CD4-positive, alpha-beta T cell treated with Interleukin-21 for 1 hour (primary cell): Measurements from ENCODE around the gene PRDM1.

ENCODE experiments used
- DNase-seq: peaks from one replicate; pipeline ENCODE4 v3.0.0-alpha.2; 2020

PRDM1 gene

DNA sequence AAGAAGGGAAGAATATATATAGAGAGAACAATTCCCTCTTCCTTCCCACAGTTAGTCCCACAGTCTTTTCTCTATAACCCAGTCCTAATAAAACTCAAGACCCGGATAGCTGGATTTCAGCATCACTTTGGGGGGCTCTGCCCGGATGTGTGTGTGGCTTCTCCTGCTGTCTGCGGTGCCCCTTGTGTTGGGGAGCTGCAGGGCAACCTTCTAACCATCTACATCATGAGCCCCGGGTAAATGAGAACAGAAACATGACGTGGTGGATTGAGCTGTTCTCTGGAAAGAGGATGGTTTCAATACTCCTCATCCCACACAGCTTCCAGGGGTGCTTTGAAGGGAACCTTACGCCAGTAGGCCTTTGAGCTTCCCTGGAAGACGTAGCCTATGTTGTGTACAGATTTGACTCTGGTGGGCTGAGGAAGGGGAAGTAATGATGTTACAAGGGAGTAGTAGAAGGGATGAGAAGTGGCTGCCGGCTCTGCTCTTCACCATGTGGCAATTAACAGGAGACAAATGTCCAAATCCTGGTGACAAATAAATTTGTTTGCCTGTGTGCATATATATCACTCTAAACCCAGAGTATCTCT lies 13.5 kb upstream of the PRDM1 start:
- DNase-seq: no peak

DNA sequence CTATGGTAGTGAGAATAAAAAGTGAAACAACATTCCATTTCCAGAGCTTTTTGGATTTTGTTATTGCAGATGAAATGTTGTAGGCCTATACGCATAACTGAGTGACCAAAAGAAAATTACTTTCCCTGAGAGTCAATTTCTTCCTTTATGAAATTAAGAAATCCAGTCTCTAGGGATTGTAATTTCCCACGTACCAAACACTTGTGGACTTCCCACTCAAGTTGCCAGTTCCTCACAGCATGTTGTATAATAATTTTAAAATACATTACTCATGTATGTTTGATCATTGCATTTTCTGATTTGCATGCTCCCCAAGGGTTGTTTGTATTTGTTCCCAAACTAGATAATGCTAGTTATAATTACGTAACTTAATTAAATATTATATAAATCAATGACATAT lies 12.0 kb upstream of the PRDM1 start:
- DNase-seq: no peak

DNA sequence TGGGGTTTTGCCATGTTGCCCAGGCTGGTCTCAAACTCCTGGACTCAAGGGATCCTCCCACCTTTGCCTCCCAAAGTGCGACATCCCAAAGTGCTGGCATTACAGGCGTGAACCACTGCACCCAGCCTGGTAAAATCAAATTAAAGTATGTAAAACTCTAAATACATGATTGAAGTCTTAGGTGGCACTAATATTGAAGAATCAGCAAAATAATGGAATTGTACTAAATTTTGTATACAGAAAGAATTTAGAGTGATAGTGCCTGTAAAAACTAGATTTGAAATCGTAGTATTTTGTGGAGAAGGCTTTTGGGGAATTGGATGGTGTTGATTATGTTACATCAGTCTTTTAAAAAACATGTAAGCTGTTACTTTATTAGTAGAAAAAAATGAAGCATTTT lies 10.0 kb upstream of the PRDM1 start:
- no peak for DNase-seq

DNA sequence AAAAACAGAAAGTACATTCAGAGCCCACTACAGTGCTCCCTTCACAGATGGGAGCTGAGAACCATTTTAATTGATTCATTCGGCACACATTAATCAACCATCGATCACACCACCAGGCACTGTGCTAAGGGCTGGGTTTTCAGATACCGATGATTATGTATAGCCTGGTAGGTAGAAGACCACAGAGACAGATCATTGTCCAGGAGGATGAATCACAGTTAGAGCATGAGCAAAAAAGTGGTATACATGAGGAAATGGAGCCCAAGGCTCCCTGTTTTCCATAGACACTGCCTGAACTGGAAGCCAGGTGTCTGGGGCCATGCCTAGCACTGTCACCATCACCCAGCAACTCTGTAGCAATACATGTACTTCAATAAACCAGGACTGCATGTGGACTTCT lies 9.0 kb upstream of the PRDM1 start:
- no peak for DNase-seq

- no peak for DNase-seq
Measured at GRCh38 chr6:106077881-106078280, 8.3 kb upstream of the PRDM1 start.

DNA sequence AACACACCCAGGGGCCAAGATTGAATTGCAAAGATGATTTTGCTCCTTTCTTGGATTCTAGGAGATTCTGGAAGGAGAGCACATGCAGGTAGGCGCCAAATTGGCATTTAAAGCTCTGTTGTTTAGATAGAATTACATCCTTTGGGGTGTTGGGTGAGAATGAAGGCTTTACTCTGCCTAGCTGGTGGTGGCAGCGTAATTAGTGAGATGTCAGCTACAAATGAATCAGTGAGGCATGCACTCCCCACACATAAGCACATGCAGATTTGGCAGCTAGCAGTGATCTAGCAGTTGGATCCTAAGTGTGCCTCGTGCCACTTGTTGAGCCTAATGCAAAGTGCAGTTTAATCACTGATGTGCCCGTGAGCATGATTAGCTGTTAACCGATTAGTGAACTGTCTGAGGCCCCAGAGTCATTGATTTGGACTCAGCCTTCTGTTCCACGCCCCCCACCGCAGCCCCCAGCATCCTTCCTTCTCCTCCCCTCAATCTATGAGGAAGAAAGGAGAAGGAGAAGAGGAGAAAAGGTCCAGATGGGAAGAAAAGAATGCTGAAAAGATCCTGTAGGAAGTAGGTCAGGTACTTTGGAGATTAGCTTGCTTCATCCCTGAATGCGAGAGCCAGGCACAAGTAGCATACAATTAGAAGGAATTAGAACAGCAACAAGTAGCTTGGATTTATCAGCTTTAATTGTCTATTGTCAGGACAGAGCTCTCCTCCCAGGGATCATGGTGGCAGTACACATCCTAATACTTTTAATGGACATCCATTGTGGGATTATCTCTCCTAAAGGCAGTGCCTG lies 6.0 kb upstream of the PRDM1 start:
- no peak for DNase-seq

- no peak for DNase-seq
Measured at GRCh38 chr6:106080763-106081095, 5.4 kb upstream of the PRDM1 start.

GRCh38 chr6:106081715-106082114 lies 4.4 kb upstream of the PRDM1 start:
- no peak for DNase-seq

DNA sequence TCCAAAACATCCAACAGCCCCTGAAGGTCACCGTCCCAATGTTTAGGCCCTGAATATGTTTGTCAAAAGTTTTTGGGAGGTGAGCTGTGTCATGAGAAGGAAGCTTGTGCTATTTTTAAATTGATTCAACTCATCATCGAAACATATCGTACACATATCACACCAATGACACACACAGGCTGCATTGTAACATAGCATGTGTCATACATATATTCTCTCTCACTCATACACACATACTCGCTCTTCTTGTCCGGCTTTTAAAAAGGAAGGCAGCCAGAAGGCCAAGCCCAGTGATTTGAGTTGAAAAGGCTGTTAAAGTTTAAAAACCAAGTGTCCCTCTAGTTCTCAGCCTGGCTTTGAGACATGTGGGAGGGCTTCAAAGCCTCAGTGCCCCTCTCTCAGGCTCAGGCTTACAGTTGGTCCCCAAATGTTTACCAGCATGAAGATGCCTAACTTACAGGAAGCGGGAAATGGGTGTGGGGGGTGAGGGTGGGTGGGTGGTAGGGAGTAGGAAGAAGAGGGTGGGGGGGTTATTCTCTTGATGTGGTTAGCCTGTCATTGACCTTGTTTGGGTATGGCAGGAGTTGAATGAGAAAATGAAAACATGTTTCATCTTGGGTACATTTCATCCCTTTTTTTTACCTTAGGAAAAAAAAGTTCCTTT lies 3.3 kb upstream of the PRDM1 start:
- DNase-seq: no peak

DNA sequence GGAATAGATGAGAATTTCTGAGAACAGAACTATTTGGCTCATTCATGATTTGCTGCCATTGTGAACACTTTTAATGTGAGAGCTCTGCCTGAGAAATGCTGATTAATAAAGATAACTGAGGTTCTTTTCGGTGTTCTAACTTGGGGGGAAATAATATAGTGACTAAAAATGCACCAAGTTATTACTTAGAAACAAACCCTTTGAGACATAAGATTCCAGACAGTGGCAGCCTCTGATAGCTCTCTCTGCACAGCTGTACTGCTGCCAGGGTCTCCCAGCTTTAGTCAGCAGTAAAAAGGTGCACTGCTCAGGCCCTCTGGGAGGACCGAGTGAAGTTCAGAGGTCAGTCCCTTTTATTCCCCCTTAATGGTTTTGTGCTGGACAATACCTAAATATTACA lies 2.5 kb upstream of the PRDM1 start:
- DNase-seq: no peak

DNA sequence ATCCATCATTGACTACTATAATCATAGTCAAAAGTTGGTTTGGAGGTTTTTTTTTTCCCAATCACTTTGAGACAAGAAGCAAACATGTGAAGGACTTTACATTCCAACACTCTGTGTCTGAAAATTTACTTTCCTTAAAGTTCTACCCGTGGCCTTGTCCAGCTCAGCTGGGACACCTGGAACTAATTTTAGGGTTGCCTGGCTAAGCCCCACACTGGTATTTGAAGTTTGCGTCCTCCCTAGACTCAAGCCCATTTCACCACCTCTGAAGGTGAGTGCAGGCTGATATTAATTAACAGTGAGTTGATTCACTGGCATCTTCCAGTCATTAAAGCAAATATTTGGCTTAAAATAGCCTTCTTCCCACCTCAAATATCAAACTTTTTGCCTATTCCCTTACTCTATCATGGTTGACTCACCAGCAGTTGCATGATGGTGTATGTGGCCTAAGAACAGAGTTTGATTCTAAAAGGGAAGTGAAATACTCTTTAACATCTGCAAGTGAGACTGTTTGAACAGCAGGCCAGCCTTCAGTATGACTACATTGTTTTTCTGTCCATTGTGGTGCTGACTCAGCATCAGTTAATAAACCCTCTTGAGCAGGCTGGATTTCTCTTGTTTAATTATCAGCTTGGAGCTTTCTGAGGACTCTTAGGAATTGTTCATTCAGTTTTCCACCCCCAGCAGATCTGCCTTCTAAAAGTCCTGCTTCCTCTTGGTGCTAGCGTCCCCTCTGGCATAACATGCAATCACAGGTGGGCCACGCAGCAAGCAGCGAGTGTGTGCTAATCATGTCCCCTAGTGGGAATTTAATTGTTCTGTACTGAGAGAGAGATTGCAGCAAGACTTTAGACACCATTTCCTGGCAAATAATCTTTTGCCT lies 1.8 kb upstream of the PRDM1 start:
- no peak for DNase-seq

- DNase-seq: no peak
Measured at GRCh38 chr6:106084989-106085691, 996 bp upstream of the PRDM1 start.

GRCh38 chr6:106085692-106085983 lies 498 bp upstream of the PRDM1 start:
- DNase-seq: no peak

GRCh38 chr6:106086814-106087175 lies 659 bp downstream of the PRDM1 start:
- DNase-seq: no peak

DNA sequence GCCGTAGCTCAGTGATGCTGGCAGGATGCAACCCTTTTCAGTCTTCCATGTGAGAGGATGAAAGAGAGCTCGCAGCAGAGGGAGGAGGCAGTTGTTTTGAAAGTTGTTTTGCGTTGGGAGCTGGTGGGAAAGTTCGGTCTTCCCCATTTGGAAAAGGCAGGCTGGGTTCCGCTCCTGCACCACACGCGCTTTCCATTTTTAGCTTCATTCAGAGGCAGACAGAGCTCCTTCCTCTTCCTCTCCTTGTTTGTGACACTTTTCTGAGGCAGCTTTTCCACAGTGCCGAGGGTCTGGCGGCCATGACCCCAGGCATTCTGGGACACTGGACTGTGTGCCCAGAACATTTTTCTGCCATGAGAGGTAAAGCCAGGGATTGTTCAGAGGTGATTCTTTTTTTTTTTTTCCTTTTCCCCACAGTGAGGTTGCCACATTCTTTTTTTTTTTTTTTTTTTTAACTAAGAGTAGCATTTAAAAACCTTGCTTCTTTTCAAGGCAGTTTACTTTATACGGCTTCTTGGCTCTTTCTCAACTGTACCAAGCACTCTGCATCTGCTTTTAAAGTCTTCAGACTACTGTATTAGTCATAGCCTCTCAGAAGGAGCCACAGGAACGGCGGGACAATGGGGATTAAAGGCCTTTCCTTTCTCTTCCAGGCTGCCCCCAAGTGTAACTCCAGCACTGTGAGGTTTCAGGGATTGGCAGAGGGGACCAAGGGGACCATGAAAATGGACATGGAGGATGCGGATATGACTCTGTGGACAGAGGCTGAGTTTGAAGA lies 1.6 kb downstream of the PRDM1 start:
- DNase-seq: no peak

- DNase-seq: peak; percentile 58
Measured at GRCh38 chr6:106090001-106090400, 3.9 kb downstream of the PRDM1 start.

- no peak for DNase-seq
Measured at GRCh38 chr6:106092279-106092678, 6.1 kb downstream of the PRDM1 start.

DNA sequence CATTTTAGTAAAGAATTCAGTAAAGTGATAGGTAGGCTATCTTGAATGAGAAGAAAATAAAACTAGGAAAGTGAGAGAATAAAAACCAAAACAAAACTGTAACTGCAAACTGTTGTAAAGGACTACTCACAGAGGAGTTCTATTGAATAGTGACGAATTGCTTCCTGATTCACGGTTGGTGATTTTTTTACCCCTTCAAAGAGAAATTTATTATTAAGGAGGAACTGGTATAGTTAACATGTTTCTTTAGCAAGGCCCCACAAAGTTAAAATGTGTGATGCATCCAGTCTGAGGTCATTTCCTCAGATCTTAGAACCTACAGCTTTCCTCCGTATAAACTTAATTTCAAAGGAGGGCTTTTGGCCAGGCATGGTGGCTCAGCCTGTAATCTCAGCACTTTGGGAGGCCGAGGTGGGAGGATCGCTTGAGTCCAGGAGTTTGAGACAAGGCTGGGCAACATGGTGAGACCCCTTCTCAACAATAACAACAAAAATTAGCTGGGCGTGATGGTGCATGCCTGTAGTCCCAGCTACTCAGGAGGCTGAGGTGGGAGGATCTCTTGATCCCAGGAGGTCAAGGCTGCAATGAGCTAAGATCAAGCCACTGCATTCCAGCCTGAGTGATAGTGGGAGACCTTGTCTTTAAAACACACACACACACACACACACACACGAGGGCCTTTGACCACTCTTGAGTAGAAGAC lies 8.3 kb downstream of the PRDM1 start:
- peak; percentile 68 for DNase-seq

GRCh38 chr6:106094964-106095335 lies 8.8 kb downstream of the PRDM1 start:
- no peak for DNase-seq

- DNase-seq: peak; percentile 93
Measured at GRCh38 chr6:106097411-106098231, 11.5 kb downstream of the PRDM1 start.
